HEK293 (cell line): ENCODE measurements around the gene NOL9.

ENCODE experiments used
- BCL11A ChIP-seq: fragments of 450-650 bp; formaldehyde crosslinking; IDR thresholded peaks from 2 replicates; pipeline ENCODE4 v1.5.1; 2016; ENCODE audit warnings: low read depth, missing biosample characterization, missing genetic modification characterization
- CTCF ChIP-seq: fragments of 450-650 bp; formaldehyde crosslinking; IDR thresholded peaks from 2 replicates; pipeline ENCODE4 v1.5.1; 2016; ENCODE audit warnings: missing biosample characterization, missing genetic modification characterization
- HOXA7 ChIP-seq: sonication (generic); formaldehyde crosslinking; IDR thresholded peaks from 2 replicates; pipeline ENCODE4 v1.8.1; 2022; ENCODE audit warnings: missing genetic modification reagents, borderline replicate concordance
- RBAK ChIP-seq: fragments of 450-650 bp; formaldehyde crosslinking; IDR thresholded peaks from 2 replicates; pipeline ENCODE4 v1.5.1; 2016; ENCODE audit warnings: missing biosample characterization, missing genetic modification characterization
- ZBTB21 ChIP-seq: fragments of 450-650 bp; formaldehyde crosslinking; IDR thresholded peaks from 2 replicates; pipeline ENCODE4 v1.5.1; 2017; ENCODE audit warnings: missing biosample characterization, missing genetic modification characterization
- ZNF529 ChIP-seq: fragments of 450-650 bp; formaldehyde crosslinking; IDR thresholded peaks from 2 replicates; pipeline ENCODE4 v1.5.1; 2017; ENCODE audit warnings: missing genetic modification characterization, missing biosample characterization; ENCODE audit not compliant: insufficient replicate concordance
- ZNF585B ChIP-seq: fragments of 450-650 bp; formaldehyde crosslinking; IDR thresholded peaks from 2 replicates; pipeline ENCODE4 v1.5.1; 2016; ENCODE audit warnings: missing biosample characterization, missing genetic modification characterization
- TF ChIP-seq, protein P1 (sequence below): fragments of 450-650 bp; formaldehyde crosslinking; IDR thresholded peaks from 2 replicates; pipeline ENCODE4 v1.5.1; 2016; ENCODE audit warnings: missing biosample characterization, missing genetic modification characterization
- TF ChIP-seq, protein P2 (sequence below): fragments of 450-650 bp; formaldehyde crosslinking; conservative IDR thresholded peaks from 2 replicates; pipeline ENCODE4 v1.5.1; 2016; ENCODE audit warnings: low read depth, missing biosample characterization, missing genetic modification characterization

- TF ChIP-seq, protein P1, sequence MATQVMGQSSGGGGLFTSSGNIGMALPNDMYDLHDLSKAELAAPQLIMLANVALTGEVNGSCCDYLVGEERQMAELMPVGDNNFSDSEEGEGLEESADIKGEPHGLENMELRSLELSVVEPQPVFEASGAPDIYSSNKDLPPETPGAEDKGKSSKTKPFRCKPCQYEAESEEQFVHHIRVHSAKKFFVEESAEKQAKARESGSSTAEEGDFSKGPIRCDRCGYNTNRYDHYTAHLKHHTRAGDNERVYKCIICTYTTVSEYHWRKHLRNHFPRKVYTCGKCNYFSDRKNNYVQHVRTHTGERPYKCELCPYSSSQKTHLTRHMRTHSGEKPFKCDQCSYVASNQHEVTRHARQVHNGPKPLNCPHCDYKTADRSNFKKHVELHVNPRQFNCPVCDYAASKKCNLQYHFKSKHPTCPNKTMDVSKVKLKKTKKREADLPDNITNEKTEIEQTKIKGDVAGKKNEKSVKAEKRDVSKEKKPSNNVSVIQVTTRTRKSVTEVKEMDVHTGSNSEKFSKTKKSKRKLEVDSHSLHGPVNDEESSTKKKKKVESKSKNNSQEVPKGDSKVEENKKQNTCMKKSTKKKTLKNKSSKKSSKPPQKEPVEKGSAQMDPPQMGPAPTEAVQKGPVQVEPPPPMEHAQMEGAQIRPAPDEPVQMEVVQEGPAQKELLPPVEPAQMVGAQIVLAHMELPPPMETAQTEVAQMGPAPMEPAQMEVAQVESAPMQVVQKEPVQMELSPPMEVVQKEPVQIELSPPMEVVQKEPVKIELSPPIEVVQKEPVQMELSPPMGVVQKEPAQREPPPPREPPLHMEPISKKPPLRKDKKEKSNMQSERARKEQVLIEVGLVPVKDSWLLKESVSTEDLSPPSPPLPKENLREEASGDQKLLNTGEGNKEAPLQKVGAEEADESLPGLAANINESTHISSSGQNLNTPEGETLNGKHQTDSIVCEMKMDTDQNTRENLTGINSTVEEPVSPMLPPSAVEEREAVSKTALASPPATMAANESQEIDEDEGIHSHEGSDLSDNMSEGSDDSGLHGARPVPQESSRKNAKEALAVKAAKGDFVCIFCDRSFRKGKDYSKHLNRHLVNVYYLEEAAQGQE (tag by site-specific recombination): no peak
- TF ChIP-seq ZNF585B (tag by site-specific recombination): no peak
- TF ChIP-seq CTCF (tag by site-specific recombination): no peak
- TF ChIP-seq RBAK: no peak
- no peak for TF ChIP-seq HOXA7 (CRISPR knock-in tag)
- TF ChIP-seq BCL11A (tag by site-specific recombination): no peak
- TF ChIP-seq, protein P2, sequence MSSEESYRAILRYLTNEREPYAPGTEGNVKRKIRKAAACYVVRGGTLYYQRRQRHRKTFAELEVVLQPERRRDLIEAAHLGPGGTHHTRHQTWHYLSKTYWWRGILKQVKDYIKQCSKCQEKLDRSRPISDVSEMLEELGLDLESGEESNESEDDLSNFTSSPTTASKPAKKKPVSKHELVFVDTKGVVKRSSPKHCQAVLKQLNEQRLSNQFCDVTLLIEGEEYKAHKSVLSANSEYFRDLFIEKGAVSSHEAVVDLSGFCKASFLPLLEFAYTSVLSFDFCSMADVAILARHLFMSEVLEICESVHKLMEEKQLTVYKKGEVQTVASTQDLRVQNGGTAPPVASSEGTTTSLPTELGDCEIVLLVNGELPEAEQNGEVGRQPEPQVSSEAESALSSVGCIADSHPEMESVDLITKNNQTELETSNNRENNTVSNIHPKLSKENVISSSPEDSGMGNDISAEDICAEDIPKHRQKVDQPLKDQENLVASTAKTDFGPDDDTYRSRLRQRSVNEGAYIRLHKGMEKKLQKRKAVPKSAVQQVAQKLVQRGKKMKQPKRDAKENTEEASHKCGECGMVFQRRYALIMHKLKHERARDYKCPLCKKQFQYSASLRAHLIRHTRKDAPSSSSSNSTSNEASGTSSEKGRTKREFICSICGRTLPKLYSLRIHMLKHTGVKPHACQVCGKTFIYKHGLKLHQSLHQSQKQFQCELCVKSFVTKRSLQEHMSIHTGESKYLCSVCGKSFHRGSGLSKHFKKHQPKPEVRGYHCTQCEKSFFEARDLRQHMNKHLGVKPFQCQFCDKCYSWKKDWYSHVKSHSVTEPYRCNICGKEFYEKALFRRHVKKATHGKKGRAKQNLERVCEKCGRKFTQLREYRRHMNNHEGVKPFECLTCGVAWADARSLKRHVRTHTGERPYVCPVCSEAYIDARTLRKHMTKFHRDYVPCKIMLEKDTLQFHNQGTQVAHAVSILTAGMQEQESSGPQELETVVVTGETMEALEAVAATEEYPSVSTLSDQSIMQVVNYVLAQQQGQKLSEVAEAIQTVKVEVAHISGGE (tag by site-specific recombination): no peak
- no peak for TF ChIP-seq ZBTB21 (tag by site-specific recombination)
- no peak for TF ChIP-seq ZNF529 (tag by site-specific recombination)
Observed at GRCh38 chr1:6531996-6532395, 22.3 kb downstream of the NOL9 start.
